Osteoblast (primary cell): ENCODE measurements around the gene STRIP2. TPM values are rescaled to one million over a fixed set of nuclear protein-coding genes. Genes with fewer than 3 reads are reported as not detected.

Source experiments
- DNase-seq: peaks from one replicate; pipeline ENCODE4 v3.0.0; 2011; ENCODE audit warnings: low spot score, mixed read lengths; ENCODE audit not compliant: insufficient read length; ENCODE audit errors: missing footprints
- H2AFZ ChIP-seq: 2 replicates; pipeline ENCODE4 v1.6.0; 2011; ENCODE audit warnings: mild to moderate bottlenecking, low read length
- H3K27ac ChIP-seq: 2 replicates; pipeline ENCODE4 v1.5.1; 2011; ENCODE audit warnings: mild to moderate bottlenecking, low read depth, low read length, moderate library complexity
- H3K27me3 ChIP-seq: 2 replicates; pipeline ENCODE4 v1.6.0; 2012; ENCODE audit warnings: mild to moderate bottlenecking, control low read depth, inconsistent platforms, low read length, moderate library complexity; ENCODE audit not compliant: insufficient read depth
- H3K36me3 ChIP-seq: 2 replicates; pipeline ENCODE4 v1.5.1; 2011; ENCODE audit warnings: mild to moderate bottlenecking, low read length, control low read depth, moderate library complexity; ENCODE audit not compliant: insufficient read depth
- H3K4me1 ChIP-seq: 2 replicates; pipeline ENCODE4 v1.5.1; 2011; ENCODE audit warnings: mild to moderate bottlenecking, low read length, control low read depth, moderate library complexity; ENCODE audit not compliant: insufficient read depth
- H3K4me2 ChIP-seq: 2 replicates; pipeline ENCODE4 v1.6.0; 2011; ENCODE audit warnings: mild to moderate bottlenecking, low read length; ENCODE audit not compliant: insufficient read depth
- H3K4me3 ChIP-seq: fragments of 200-600 bp; sonication (generic); 3 replicates; pipeline ENCODE4 v1.5.1; 2012; ENCODE audit warnings: mild to moderate bottlenecking, low read length, inconsistent platforms; ENCODE audit not compliant: insufficient read depth
- H3K79me2 ChIP-seq: 2 replicates; pipeline ENCODE4 v1.6.0; 2012; ENCODE audit warnings: mild to moderate bottlenecking, low read length, control low read depth, inconsistent platforms; ENCODE audit not compliant: insufficient read depth
- H3K9me3 ChIP-seq: 2 replicates; pipeline ENCODE4 v1.5.1; 2011; ENCODE audit warnings: low read depth, low read length, control low read depth
- H4K20me1 ChIP-seq: 2 replicates; pipeline ENCODE4 v1.6.0; 2012; ENCODE audit warnings: mild to moderate bottlenecking, low read length, control low read depth; ENCODE audit not compliant: insufficient read depth
- total RNA-seq: library from RNA; depleted of rRNA; stranded (reverse); fragments of >200 nt; gene quantifications from 2 replicates; pipeline ENCODE4 v1.2.3, GENCODE V29; 2012
- TF ChIP-seq, protein P1 (sequence below): IDR thresholded peaks from 2 replicates; pipeline ENCODE4 v1.5.1; 2011; ENCODE audit warnings: mild to moderate bottlenecking, low read depth, low read length, moderate library complexity; ENCODE audit errors: extremely low read depth

Gene STRIP2
- total RNA-seq, 1 donor, result 8.3 TPM

DNA sequence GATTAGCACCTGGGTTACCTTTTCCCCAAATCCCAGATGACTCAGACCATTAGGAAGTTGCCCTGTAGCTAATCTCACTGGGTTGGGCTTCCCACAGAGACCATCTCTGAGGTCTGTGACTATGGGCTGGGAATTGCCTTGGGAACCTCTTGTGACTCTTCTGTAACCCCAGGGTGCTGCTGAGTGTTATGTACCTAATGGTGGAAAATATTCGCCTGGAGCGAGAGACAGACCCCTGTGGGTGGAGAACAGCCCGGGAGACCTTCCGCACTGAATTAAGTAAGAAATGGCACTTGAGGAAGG lies 20.0 kb downstream of the STRIP2 start:
- Histone ChIP-seq H3K4me1 (no peaks in the 10 kb centered on the region), H2AFZ (no peak overlapping the region), H3K79me2 (no peaks in the 10 kb centered on the region), H3K27ac (no peak overlapping the region), H3K4me3 (no peak overlapping the region), H3K4me2 (no peak overlapping the region), H3K27me3 (no peaks in the 10 kb centered on the region), H3K9me3 (no peaks in the 10 kb centered on the region), H4K20me1 (no peaks in the 10 kb centered on the region), H3K36me3 (peaks cover 17% of the 10 kb centered on the region)
- TF ChIP-seq, protein P1, sequence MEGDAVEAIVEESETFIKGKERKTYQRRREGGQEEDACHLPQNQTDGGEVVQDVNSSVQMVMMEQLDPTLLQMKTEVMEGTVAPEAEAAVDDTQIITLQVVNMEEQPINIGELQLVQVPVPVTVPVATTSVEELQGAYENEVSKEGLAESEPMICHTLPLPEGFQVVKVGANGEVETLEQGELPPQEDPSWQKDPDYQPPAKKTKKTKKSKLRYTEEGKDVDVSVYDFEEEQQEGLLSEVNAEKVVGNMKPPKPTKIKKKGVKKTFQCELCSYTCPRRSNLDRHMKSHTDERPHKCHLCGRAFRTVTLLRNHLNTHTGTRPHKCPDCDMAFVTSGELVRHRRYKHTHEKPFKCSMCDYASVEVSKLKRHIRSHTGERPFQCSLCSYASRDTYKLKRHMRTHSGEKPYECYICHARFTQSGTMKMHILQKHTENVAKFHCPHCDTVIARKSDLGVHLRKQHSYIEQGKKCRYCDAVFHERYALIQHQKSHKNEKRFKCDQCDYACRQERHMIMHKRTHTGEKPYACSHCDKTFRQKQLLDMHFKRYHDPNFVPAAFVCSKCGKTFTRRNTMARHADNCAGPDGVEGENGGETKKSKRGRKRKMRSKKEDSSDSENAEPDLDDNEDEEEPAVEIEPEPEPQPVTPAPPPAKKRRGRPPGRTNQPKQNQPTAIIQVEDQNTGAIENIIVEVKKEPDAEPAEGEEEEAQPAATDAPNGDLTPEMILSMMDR, result no peak
- DNase-seq, result no peak

DNA sequence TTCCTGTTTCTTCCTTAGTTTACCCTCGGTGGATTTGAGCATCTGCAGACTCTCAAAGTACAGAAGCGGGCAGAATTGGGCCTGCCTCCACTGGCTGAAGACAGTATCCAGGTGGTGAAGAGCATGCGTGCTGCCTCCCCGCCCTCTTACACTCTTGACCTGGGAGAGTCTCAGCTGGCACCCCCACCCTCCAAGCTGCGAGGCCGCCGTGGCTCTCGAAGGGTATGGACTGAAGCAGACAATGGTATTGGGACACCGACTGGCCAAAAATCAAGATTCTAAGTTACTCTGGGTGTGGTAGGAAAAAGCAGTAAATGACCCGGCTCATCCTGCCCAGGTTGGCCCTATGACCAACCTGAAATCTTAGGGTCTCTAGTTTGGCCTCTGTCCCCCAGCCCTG lies 22.2 kb downstream of the STRIP2 start:
- Histone ChIP-seq H3K79me2 (no peaks in the 10 kb centered on the region), H3K4me1 (no peaks in the 10 kb centered on the region), H3K9me3 (no peaks in the 10 kb centered on the region), H3K27me3 (no peaks in the 10 kb centered on the region), H4K20me1 (no peaks in the 10 kb centered on the region), H3K4me2 (no peak overlapping the region), H3K4me3 (no peak overlapping the region), H2AFZ (no peak overlapping the region), H3K27ac (no peak overlapping the region), H3K36me3 (peaks cover 30% of the 10 kb centered on the region)
- TF ChIP-seq, protein P1, result no peak
- no peak for DNase-seq

DNA sequence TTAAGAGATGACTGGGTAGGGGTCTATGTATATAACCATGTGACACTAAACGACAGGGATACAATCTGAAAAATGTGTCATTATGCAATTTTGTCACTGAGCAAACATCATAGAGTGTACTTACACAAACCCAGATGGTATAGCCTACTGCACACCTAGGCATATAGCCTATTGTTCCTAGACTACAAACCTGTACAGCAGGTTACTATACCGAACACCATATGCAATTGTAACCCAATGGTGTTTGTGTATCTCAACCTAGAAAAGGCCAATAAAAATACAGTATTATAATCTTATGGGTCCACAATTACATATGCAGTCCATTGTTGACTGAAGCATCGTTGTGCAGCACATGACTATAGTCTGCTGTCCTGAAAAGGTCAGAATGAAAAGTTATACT lies 22.9 kb downstream of the STRIP2 start:
- no peaks in the 10 kb centered on the region for H3K79me2 ChIP-seq
- H3K4me1 ChIP-seq, result no peaks in the 10 kb centered on the region
- peaks cover 30% of the 10 kb centered on the region for H3K36me3 ChIP-seq
- H4K20me1 ChIP-seq, result no peaks in the 10 kb centered on the region
- H3K4me3 ChIP-seq, result no peak overlapping the region
- no peak overlapping the region for H2AFZ ChIP-seq
- TF ChIP-seq, protein P1, result no peak
- no peak overlapping the region for H3K27ac ChIP-seq
- DNase-seq, result no peak
- H3K27me3 ChIP-seq, result no peaks in the 10 kb centered on the region
- no peak overlapping the region for H3K4me2 ChIP-seq
- H3K9me3 ChIP-seq, result no peaks in the 10 kb centered on the region

DNA sequence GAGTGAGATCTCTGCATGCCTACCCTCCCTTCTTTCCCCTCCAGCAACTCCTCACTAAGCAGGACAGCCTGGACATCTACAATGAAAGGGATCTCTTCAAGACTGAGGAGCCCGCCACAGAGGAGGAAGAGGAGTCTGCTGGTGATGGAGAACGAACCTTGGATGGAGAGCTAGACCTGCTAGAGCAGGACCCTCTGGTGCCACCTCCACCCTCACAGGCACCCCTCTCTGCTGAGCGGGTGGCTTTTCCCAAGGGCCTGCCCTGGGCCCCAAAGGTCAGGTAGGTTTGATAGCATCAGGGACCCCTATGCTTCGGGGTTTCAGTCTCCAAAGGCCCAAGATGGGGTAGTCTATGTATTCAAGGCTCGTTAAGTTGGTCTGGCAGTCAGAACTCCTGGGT lies 23.9 kb downstream of the STRIP2 start:
- H3K4me1 ChIP-seq, result no peaks in the 10 kb centered on the region
- no peaks in the 10 kb centered on the region for H4K20me1 ChIP-seq
- H3K27me3 ChIP-seq, result no peaks in the 10 kb centered on the region
- no peak overlapping the region for H3K27ac ChIP-seq
- no peak overlapping the region for H3K4me3 ChIP-seq
- TF ChIP-seq, protein P1, result no peak
- no peak for DNase-seq
- no peaks in the 10 kb centered on the region for H3K79me2 ChIP-seq
- no peaks in the 10 kb centered on the region for H3K9me3 ChIP-seq
- no peak overlapping the region for H2AFZ ChIP-seq
- no peak overlapping the region for H3K4me2 ChIP-seq
- H3K36me3 ChIP-seq, result peaks cover 35% of the 10 kb centered on the region
